Measurements from ENCODE around the gene ZNF440. TPM values are rescaled to one million over a fixed set of nuclear protein-coding genes. Genes with fewer than 3 reads are reported as not detected.
"Not testable (repeated sequence)": the region's sequence is repeated elsewhere in the genome, so short reads cannot be mapped to it uniquely, and the experiment has no call there.

Gene ZNF440
- total RNA-seq = 6.5 and 6.9 TPM in 2 replicates
- 3.4 TPM for polyA plus RNA-seq (2012)

DNA sequence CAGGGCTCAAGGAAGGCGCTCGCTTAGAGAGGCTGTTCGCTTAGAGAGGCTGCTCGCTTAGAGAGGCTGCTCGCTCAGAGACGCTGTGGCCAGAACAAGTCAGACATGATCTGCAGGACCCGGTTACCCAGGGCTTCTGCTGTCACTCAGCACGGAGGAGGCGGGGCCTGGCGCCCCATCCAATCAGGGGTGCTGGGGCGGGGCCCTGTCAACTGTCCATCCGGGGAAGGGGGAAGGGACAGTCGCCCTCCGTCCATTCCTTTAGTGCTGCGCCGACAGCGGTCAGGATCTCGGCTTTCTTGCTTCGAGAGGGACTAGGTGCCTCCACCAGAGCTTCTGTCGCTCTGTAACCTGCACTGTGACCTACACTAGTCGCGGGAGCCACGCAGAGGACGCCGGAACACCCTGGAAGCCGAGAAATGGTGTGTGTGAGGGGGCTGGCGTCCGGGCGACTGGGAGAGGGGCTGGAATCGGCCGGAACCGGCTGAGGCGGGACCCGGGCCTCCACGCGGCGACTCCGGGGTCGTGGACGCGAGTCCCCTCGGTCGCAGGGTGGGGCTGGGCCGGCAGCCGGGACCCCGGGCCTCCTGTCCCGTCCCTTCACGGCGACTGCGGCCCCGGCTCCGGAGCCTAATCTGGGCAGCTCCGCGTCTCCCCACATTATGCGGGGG lies at the start of gene ZNF440:
TSS of gene ZNF440 (plus strand) at position 245 of the 671 bp plus-strand sequence. CDS start at position 420, 175 bp downstream.
- peak; percentile 96 for DNase-seq (ENCODE audit: low read depth)

DNA sequence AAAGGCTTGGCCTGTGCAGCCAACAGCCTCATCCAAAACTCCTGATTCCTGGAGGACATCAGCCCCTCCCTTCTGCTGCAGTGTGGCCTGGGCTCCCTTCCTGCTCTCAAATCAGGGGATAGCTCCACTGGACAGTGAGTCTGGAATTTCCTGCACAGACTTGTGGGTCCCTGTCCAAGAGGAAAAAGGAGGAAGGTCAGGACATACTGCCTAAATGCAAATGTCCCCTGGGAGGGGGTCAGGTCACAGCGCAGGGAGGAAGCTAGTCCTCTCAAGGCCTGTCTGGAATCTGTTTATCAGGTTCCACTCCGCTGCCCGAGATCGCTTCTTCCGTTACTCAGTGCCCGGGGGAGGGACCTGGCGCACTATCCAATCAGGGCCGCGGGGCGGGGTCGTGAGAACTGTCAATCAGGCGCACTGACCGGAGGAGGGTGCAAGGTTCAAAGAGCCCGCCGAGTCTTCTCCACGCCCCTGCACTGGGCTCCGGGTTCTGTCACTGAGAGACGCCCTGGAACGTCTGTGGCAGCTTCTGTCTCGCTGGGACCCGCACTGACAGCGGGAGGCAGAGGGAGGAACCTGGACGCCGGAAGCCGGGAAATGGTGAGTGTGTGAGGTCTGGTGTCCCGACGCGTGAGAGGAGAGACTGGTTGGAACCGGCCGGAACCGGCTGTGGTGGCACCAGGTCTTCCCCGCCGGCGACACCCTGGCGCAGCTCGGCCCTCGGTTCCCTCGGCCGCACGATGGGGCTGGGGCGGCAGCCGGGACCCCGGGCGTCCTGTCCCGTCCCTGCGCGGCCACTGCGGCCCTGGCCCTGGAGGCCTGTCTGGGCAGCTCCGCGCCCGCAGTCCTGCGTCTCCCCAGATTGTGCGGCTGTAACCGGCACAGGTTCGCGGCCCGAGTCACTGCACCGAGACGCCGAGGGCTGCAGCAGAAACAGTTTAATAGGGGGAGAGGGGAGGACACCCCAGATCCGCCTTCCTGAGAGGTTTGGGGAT lies 47.2 kb upstream of the ZNF440 start, which contains the start of gene ZNF441:
TSS of gene ZNF441 (plus strand) at position 404 of the 995 bp plus-strand sequence. CDS start at position 598, 194 bp downstream.
- DNase-seq (ENCODE audit: low read depth) = peak; percentile 98

DNA sequence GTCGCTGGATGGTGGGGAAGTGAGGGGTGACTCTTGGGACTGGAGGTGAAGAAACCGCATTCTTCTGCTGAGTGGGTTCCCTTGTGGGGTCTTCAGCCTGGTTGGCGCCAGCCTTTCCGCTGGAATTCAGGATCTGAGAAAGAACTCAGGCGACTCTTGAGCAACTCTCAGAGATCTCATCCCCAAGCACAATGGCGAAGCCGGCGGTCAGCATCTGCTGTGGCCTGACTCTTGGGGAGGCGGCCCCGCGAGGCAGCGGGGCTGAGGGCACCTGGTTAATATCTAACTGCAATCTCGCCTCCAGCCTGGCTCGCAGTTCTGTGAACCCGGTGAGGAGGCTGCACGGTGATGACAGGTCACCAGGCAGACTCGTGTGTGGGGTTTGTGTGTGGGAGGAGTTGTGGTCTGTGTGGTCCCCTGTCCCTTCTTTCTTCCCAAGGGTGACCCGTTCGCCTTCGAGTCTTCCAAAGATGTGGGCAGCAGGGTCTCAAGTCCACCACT lies 46.4 kb upstream of the ZNF440 start:
- peak; percentile 52 for DNase-seq (ENCODE audit: low read depth)

DNA sequence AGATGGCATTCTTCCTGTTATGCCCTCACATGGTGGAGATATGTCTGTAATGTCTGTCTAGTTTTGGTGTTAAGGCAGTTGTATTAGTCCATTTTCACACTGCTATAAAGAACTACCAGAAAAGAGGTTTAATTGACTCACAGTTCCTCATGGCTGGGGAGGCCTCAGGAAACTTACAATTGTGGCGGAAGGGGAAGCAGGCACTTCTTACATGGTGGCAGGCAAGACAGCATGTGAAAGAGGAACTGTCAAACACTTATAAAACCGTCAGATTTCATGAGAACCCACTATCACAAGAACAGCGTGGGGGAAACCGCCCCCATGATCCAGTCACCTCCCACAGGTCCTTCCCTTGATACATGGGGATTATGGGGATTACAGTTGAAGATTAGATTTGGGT lies 44.1 kb upstream of the ZNF440 start:
- no peak for DNase-seq (ENCODE audit: low read depth)

DNA sequence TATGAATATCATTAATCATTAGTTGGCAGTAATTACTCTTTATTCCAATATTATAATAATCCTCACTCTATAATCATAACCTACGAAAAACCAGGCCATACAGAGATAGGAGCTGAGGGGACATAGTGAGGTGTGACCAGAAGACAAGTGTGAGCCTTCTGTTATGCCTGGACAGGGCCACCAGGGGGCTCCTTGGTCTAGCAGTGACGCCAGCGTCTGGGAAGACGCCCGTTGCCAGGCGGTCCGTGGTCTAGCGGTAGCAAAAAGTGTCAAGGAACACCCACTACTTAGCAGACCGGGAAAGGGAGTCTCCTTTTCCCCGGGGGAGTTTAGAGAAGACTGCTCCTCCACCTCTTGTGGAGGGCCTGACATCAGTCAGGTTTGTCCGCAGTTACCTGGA lies 42.6 kb upstream of the ZNF440 start:
- DNase-seq (ENCODE audit: low read depth) = not testable (repeated sequence)

DNA sequence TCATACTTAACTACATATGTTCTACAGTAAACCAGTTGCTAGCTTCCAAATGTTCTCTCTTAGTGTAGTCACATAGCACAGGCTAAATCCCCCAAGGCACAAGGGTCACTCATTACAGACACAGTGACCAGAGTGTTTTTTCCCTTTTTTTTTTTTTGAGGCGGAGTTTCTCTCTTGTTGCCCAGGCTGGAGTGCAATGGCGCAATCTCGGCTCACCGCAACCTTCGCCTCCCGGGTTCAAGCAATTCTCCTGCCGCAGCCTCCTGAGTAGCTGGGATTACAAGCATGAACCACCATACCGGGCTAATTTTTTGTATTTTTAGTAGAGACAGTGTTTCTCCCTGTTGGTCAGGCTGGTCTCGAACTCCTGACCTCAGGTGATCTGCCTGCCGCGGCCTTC lies 37.4 kb upstream of the ZNF440 start:
- DNase-seq (ENCODE audit: low read depth) = not testable (repeated sequence)

DNA sequence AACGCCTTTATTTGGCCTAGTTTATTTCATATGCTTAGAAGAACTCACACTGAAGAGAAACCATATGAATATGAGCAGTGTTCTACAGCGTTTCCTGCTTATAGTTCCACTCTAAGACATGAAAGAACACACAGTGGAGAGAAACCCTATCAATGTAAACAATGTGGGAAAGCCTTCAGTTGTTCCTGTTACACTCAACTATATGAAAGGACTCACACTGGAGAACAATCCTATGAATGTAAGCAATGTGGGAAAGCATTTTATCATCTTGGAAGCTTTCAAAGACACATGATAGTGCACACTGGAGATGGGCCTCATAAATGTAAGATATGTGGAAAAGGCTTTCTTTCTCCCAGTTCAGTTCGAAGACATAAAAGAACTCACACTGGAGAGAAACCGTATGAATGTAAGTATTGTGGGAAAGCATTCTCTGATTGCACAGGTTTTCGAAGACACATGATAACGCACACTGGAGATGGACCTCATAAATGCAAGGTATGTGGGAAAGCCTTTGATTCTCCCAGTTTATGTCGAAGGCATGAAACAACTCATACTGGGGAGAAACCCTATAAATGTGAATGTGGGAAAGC lies 33.5 kb upstream of the ZNF440 start:
- no peak for DNase-seq (ENCODE audit: low read depth)

DNA sequence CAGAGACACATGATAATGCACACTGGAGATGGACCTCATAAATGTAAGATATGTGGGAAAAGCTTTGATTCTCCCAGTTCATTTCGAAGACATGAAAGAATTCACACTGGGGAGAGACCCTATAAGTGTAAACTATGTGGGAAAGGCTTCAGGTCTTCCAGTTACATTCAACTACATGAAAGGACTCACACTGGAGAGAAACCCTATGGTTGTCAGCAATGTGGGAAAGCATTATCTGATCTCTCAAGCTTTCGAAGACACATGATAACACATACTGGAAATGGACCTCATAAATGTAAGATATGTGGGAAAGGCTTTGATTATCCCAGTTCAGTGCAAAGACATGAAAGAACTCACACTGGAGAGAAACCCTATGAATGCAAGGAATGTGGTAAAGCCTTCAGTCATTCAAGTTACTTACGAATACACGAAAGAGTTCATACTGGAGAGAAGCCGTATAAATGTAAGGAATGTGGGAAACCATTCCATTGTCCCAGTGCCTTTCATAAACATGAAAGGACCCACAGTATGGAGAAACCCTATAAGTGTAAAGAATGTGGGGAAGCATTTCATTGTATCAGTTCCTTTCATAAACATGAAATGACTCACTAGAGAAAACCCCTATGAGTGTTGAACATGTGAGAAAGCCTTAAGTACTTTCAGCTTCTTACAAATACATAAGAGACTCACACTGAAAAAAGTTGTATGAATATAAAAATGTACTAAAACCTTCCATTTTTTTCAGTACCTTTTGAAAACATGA lies 32.6 kb upstream of the ZNF440 start:
- peak; percentile 5 for DNase-seq (ENCODE audit: low read depth)

DNA sequence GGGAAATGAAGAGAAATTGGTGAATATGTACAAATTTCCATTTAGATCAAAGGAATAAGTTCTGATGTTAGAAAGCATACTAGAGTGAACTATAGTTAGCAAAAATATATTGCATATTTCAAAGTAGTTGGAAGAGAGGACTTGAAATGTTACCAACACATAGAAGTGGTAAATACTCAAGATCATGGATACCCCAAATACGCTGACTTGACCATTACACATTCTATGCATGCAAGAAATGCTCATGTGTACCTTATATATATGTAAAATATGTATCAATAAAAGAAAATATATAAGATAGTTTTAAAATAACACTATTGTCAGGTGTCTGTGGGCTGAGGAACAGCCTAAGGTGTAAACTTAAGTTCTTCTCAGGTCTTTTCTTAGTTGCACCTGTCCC lies 30.3 kb upstream of the ZNF440 start:
- DNase-seq (ENCODE audit: low read depth) = no peak

DNA sequence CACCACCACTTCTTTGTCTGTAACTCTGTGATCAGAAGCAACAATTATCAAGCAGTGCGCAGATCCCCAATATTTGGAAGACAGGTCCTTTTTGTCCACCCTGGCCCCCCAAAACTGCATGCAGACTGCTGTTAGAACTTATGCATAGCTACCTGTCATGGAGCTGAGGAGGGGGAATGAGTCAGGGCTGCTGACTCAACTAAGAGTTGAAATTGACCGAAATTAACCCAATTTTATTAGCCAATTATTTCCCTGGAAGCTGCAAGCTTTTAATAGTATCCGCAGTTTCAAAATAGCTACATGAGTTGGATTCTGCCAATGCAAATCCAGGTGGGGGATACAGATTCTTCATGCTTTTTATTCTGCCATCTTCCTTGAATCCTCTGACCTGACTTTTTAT lies 29.7 kb upstream of the ZNF440 start:
- DNase-seq (ENCODE audit: low read depth) = no peak

DNA sequence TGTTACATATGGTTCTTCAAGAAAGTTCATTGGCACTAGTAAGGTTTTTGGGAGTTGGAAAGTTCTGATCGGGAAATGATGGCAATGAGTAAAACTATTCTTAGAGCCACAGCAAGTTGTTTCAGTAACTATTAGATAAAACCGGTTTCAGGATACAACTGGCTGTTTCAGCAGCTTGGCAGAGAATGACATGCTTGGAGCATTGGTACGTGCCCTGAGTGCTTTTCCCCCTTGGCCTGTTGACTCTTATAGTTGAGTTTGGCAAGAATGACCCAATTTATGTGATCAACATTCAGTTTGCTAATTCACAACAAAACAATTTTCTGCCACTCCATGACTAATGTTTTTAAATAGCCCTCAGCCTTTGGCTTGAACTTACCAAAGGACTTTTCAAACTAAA lies 26.5 kb upstream of the ZNF440 start:
- DNase-seq (ENCODE audit: low read depth) = no peak

DNA sequence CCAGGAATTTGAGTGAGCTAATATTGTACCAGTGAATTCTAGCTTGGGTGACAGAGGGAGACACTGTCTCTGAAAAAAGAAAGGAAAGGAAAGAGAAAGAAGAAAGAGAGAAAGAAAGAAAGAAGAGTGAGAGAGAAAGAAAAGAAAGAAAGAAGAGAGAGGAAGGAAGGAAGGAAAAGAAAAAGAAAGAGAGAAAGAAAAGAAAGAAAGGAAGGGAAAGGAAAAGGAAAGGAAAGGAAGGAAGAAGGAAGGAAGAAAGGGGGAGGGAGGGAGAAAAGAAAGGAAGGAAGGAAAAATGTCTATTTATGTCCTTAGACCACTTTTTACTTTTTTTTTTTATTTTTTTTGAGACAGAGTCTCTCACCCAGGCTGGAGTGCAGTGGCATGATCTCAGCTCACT lies 21.1 kb upstream of the ZNF440 start:
- DNase-seq (ENCODE audit: low read depth) = no peak

DNA sequence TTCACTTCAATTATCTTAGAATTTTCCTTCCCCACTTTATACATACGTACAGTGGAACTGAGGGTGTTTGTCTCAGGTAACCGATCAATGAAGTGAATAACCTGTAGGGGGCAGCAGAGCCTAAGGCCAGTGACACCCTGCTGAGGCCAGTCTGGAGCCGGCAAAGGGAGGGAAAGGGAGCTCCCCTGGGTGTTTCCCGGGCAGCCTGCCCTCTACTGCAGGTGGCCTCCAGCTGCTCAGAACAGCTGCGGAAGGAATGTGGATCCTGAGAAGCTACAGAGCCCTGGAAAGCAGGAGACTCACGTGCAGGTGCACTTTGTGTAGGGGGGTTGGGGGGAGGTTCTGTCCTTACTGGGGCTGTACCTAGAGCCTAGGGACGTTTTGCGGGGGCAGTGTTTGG lies 16.6 kb upstream of the ZNF440 start:
- DNase-seq (ENCODE audit: low read depth) = peak; percentile 91

DNA sequence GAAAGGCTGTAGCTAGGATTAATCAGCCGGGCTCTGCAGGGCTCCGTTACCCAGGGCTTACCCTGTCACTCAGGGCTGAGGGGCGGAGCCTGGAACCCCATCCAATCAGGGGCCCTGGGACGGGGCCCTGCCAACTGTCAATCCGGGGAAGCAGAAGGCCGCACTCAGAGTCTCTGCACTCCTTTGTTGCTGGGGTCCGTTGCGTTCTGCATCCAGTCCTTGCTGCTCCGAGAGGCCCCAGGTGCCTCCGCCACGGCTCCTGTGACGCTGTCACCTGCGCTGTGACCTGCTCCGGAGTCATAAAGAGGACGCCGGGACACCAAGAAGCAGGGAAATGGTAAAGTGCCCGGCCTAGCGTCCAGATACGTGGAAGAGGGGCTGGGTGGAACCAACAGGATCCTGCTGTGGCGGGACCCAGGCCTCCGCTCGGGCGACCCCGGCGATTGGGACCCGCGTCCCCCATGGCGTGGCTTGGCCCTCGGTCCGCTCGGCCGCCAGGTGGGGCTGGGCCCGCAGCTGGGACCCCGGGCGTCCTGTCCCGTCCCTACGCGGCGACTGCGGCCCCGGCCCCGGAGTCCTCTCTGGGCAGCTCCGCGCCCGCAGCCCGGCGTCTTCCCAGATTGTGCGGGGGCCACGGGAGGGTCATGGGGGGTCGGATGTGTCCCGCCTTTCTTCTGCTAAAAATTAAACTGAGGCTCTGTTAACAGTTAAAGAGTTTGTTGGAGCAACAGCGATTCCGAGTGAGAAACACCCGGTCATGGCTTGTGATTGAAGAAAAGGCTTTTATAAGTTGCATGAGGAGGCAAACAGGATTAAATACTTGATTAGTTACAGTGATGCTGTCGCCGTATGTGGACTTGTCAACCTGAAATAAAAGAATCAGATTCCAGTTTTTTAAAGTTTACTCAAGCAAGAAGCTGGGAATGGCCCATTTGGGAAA lies 15.4 kb upstream of the ZNF440 start, which contains the start of gene ZNF491:
TSS of gene ZNF491 (plus strand) at position 133 of the 940 bp plus-strand sequence. CDS start 7,431 bp downstream, outside the sequence.
- peak; percentile 86 for DNase-seq (ENCODE audit: low read depth)

DNA sequence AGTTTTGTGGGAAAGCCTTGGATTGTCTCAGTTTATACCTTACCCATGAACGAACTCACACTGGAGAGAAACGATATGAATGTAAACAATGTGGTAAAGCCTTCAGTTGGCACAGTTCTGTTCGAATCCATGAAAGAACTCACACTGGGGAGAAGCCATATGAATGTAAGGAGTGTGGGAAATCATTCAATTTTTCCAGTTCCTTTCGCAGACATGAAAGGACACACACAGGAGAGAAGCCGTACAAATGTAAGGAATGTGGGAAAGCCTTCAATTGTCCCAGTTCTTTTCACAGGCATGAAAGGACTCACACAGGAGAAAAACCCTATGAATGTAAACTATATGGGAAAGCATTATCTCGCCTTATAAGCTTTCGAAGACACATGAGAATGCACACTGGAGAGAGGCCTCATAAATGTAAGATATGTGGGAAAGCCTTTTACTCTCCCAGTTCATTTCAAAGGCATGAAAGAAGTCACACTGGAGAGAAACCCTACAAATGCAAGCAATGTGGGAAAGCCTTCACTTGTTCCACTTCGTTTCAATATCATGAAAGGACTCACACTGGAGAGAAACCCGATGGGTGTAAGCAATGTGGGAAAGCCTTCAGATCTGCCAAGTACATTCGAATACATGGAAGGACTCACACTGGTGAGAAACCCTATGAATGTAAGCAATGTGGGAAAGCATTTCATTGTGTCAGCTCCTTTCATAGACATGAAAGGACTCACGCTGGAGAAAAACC lies 7.5 kb upstream of the ZNF440 start:
- no peak for DNase-seq (ENCODE audit: low read depth)

DNA sequence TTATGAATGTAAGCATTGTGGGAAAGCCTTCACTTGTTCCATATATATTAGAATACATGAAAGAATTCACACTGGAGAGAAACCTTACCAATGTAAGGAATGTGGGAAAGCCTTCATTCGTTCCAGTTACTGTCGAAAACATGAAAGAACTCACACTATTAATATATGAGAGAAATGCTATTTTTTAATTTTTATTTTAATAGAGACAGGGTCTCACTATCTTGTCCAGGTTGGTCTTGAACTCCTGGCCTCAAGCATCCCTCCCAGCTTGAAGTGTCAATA lies 7.0 kb upstream of the ZNF440 start:
- DNase-seq (ENCODE audit: low read depth) = no peak

DNA sequence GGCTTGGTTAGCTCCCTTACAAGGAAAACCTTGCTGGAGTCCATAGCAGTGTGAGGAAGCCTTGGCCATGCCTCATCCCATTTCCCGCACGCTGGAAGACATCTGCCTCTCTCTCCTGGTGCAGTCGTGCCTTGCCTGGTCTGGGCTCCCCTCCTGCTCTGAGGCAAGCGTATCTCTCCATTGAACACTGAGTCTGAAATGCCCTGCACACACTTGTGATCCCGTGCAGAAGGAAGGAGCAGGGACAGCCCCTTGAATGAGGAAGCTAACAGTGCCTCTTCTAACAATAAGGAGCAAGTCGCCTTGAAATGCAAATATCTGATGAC lies 407 bp upstream of the ZNF440 start:
- DNase-seq (ENCODE audit: low read depth) = no peak

DNA sequence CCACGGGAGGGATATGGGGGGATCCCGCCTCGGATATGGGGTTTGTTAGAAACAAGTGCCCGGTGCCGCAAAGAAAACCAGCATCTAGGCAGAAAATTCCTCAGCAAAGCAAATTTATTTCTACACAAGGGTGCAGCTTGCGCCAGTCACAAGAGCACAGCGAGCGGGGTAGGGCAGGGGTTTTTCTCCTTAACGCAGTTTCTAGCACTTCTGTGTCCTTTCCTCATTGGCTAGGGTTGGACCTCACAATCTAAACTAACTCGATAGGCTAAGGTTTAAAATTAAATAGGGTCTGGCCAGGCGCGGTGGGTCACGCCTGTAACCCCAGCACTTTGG lies 595 bp downstream of the ZNF440 start:
- no peak for DNase-seq (ENCODE audit: low read depth)

DNA sequence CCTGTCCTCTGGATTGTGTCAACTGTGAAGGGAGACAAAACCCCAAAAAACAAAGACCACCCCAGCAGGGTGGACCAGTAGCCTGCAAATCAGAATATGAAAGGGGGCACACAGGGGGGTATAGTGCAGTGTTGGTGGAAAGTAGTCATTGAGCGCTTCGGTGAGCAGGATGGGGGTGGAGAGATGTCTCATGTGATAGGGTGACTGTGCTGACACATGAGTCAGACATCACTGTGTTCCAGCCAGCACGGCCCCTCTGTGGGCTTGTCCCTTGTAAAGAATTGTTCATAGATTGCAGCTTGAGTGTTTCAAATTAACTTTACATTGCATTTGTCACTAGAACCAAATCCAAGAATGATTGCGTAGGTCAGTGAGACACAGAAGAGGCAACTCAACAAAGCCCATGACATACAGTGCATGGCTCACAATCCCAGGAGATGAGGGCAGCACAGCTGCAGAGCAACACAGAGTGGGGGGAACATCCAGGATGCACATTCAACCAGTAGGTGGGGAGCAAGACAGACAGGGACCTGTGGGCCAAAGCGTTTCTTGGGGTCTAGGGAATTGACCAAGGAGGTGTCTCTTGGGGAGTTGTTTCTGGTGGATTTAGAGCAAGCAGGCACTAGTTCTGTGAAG lies 7.5 kb downstream of the ZNF440 start:
- no peak for DNase-seq (ENCODE audit: low read depth)
